ENCODE results near the gene GCDH. TPM values are rescaled to one million over a fixed set of nuclear protein-coding genes. Genes with fewer than 3 reads are reported as not detected.
"Not testable (repeated sequence)": the region's sequence is repeated elsewhere in the genome, so short reads cannot be mapped to it uniquely, and the experiment has no call there.

Gene GCDH
- 62.3 and 73.9 TPM in 2 replicates for total RNA-seq

GRCh38 chr19:12890787-12891552, at the start of gene GCDH:
Gene GCDH, plus strand, starts transcription at chr19:12891160. Its CDS starts 145 bp downstream, at chr19:12891305.
- Mint-ChIP-seq H3K4me3 (peak within 1 kb of the TSS; percentile 98), H3K27ac (peak within 1 kb of the TSS; percentile 90), H3K9me3 (no peaks in the 10 kb centered on the region), H3K27me3 (no peaks in the 10 kb centered on the region), H3K4me1 (peaks cover 21% of the 10 kb centered on the region), H3K36me3 (ENCODE audit: low read depth) (peaks cover 33% of the 10 kb centered on the region)
- TF ChIP-seq, protein P1, sequence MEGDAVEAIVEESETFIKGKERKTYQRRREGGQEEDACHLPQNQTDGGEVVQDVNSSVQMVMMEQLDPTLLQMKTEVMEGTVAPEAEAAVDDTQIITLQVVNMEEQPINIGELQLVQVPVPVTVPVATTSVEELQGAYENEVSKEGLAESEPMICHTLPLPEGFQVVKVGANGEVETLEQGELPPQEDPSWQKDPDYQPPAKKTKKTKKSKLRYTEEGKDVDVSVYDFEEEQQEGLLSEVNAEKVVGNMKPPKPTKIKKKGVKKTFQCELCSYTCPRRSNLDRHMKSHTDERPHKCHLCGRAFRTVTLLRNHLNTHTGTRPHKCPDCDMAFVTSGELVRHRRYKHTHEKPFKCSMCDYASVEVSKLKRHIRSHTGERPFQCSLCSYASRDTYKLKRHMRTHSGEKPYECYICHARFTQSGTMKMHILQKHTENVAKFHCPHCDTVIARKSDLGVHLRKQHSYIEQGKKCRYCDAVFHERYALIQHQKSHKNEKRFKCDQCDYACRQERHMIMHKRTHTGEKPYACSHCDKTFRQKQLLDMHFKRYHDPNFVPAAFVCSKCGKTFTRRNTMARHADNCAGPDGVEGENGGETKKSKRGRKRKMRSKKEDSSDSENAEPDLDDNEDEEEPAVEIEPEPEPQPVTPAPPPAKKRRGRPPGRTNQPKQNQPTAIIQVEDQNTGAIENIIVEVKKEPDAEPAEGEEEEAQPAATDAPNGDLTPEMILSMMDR (IDR thresholded peaks at IDR 0.05): no peak
- DNase-seq (peak; percentile 81), ATAC-seq (ENCODE audit: low read depth) (peak; percentile 93)
- ChIA-PET POLR2A (interaction anchor here (0.5 to 2.4 kb wide), 29 partner anchors 9 to 1542 kb away, joined by 3 to 58 read pairs (median 5); partner anchors contain the start of genes CALR, DHPS, DNASE2 and FARSA), CTCF (interaction anchor here (0.6 to 1.7 kb wide), 4 partner anchors 8 to 125 kb away, joined by 3 to 5 read pairs (median 3); no protein-coding TSS in a partner anchor)
- intact Hi-C loops (cut with micrococcal nuclease): loop anchor here (1.0 to 2.0 kb wide), 7 partner anchors 10 to 204 kb away; partner anchors contain the start of genes CALR, DNASE2, FARSA and GADD45GIP1

DNA sequence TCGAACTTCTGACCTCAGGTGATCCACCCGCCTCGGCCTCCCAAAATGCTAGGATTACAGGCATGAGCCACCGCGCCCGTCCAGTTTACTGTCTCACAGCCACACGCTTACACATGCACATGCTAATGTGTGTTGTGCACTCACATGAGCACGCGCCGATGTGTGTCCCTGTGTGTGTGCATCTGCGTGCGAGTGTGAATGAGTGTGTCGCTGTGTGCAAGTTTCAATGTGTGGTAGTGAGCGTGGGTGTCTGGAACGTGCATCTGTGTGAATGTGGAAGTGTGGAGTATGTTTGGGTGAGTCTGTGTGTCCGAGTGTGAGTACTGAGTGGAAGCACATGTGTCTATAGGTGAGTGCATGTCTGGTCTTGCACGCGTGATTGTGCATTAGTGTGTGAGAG, 48.4 kb upstream of the GCDH start:
- Mint-ChIP-seq H3K4me3 (no peak overlapping the region), H3K9me3 (no peaks in the 10 kb centered on the region), H3K27ac (no peak overlapping the region), H3K27me3 (peaks cover 55% of the 10 kb centered on the region), H3K36me3 (ENCODE audit: low read depth) (no peaks in the 10 kb centered on the region), H3K4me1 (peaks cover 37% of the 10 kb centered on the region)
- DNase-seq: no peak
- ChIA-PET CTCF (no interaction called here), POLR2A (no interaction called here)
- ATAC-seq (ENCODE audit: low read depth): no peak
- intact Hi-C loops (cut with micrococcal nuclease): no loop called here
- TF ChIP-seq, protein P1 (IDR thresholded peaks at IDR 0.05): no peak

DNA sequence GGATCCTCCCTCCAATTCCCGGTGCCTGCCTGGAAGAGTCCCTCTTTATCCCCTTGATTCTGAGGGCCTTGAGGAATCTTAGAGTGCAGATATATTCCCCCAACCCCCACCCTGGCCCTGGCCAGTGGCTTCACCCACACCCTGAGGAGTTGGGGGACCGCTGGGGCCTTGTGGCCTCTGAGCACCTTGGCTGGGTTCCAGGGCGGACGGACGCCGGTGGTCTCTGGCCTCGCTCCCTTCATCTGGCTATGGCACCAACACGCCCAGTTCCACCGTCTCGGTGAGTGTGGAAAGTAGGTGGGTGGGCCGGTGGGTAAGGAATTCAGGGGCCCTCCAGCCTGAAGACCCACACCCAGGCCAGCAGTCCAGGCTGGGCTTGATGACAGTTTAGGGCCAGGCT, 47.6 kb upstream of the GCDH start:
- Mint-ChIP-seq H3K4me3 (no peak overlapping the region), H3K27ac (no peak overlapping the region), H3K36me3 (ENCODE audit: low read depth) (no peaks in the 10 kb centered on the region), H3K27me3 (peaks cover 49% of the 10 kb centered on the region), H3K9me3 (no peaks in the 10 kb centered on the region), H3K4me1 (peaks cover 38% of the 10 kb centered on the region)
- POLR2A ChIA-PET: no interaction called here
- CTCF ChIA-PET: interaction anchor here (7.5 kb wide), 1 partner anchor 80 kb away, joined by 149 read pairs; no protein-coding TSS in a partner anchor
- DNase-seq: no peak
- ATAC-seq (ENCODE audit: low read depth): no peak
- intact Hi-C loops (cut with micrococcal nuclease): no loop called here
- TF ChIP-seq, protein P1 (IDR thresholded peaks at IDR 0.05): no peak

DNA sequence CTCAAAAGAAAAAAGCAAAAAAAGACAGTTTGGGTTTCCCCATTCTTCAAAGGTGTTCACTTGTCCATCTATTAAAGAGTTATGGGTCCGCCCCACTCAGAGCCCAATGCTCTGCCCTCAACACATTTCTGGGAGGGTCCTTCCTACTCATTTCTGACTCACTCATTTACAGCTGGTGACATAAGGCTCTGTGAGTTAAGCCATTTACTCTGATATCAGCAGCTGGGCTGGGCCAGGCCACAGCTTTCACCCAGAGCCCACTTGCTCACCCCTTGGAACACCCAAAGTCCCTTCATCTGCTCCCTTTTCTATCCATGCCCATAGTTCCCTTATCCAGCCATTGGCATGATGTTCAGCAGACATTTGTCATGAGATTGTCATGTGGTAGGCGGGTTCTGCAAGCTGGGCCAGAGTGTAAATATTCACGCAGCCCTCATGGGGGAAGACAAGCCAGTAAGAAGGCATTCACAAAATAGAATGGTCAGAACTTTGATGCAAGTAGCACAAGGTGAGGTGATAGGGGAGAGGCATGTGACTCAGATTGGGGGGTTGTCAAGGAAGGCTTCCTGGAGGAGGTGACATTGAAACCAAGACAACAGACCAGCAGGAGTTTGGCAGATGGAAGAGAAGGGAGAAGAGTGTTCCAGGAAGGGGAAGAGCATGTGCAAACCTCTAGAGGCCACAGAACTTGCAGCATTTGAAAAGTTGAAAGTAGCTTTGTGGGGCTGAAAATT, 46.8 kb upstream of the GCDH start:
- no peak overlapping the region for H3K27ac Mint-ChIP-seq

GRCh38 chr19:12846613-12847012, 44.3 kb upstream of the GCDH start:
- intact Hi-C loops (cut with micrococcal nuclease): loop anchor here (1.0 to 5.0 kb wide), 6 partner anchors 50 to 284 kb away; no protein-coding TSS in a partner anchor
- H3K36me3 Mint-ChIP-seq (ENCODE audit: low read depth); ATAC-seq (ENCODE audit: low read depth); H3K9me3 Mint-ChIP-seq; DNase-seq; H3K4me3 Mint-ChIP-seq; H3K27ac Mint-ChIP-seq: not testable (repeated sequence)
- POLR2A ChIA-PET: interaction anchor here (1.2 kb wide), 1 partner anchor 81 kb away, joined by 13 read pairs; no protein-coding TSS in a partner anchor
- Mint-ChIP-seq H3K4me1 (peaks cover 10% of the 10 kb centered on the region), H3K27me3 (peaks cover 25% of the 10 kb centered on the region)
- CTCF ChIA-PET: interaction anchor here (0.8 to 7.5 kb wide), 10 partner anchors 10 to 170 kb away, joined by 3 to 149 read pairs (median 7); partner anchors contain the start of gene RNASEH2A

More for the DNA sequence above, 46.8 kb upstream of the GCDH start:
- ATAC-seq (ENCODE audit: low read depth) (no peak), DNase-seq (no peak)
- Mint-ChIP-seq H3K36me3 (ENCODE audit: low read depth) (no peaks in the 10 kb centered on the region), H3K9me3 (no peaks in the 10 kb centered on the region), H3K4me1 (peaks cover 30% of the 10 kb centered on the region), H3K27me3 (peaks cover 47% of the 10 kb centered on the region), H3K4me3 (no peak overlapping the region)
- POLR2A ChIA-PET: interaction anchor here (0.6 to 0.9 kb wide), 2 partner anchors 55 to 147 kb away, joined by 3 read pairs; no protein-coding TSS in a partner anchor
- intact Hi-C loops (cut with micrococcal nuclease): no loop called here
- TF ChIP-seq, protein P1 (IDR thresholded peaks at IDR 0.05): no peak
- CTCF ChIA-PET: interaction anchor here (7.5 kb wide), 1 partner anchor 81 kb away, joined by 149 read pairs; no protein-coding TSS in a partner anchor
